CD4-positive, alpha-beta T cell treated with Interferon gamma for 1 hour (primary cell): ENCODE measurements around the gene HDDC3.
A peak's percentile ranks its signal among the peaks of the same experiment; 100 is the strongest.

Source experiments
- DNase-seq: peaks from one replicate; pipeline ENCODE4 v3.0.0-alpha.2; 2020

HDDC3 gene

GRCh38 chr15:90889736-90890456, 42.5 kb downstream of the HDDC3 start:
- DNase-seq, result no peak

GRCh38 chr15:90889313-90889730, 43.0 kb downstream of the HDDC3 start:
- DNase-seq, result no peak

- DNase-seq, result no peak
Observed at GRCh38 chr15:90887037-90887481, 45.3 kb downstream of the HDDC3 start.

GRCh38 chr15:90886291-90886614, 46.1 kb downstream of the HDDC3 start:
- no peak for DNase-seq

GRCh38 chr15:90885432-90886290, 46.7 kb downstream of the HDDC3 start:
- peak; percentile 75 for DNase-seq

GRCh38 chr15:90884719-90885431, 47.5 kb downstream of the HDDC3 start:
- no peak for DNase-seq

- DNase-seq, result peak; percentile 61
Observed at GRCh38 chr15:90883976-90884718, 48.2 kb downstream of the HDDC3 start, which contains the start of gene FES. Gene FES (plus strand): TSS chr15:90884504. CDS start chr15:90885046, 542 bp downstream.

- DNase-seq, result no peak
Observed at GRCh38 chr15:90883526-90883975, 48.8 kb downstream of the HDDC3 start.

GRCh38 chr15:90882781-90883525, 49.4 kb downstream of the HDDC3 start:
- no peak for DNase-seq

- no peak for DNase-seq
Observed at GRCh38 chr15:90881978-90882721, 50.2 kb downstream of the HDDC3 start.

- DNase-seq, result no peak
Observed at GRCh38 chr15:90881181-90881977, 51.0 kb downstream of the HDDC3 start.

GRCh38 chr15:90880381-90881145, 51.8 kb downstream of the HDDC3 start:
- DNase-seq, result no peak
